IMR-90 (cell line): ENCODE measurements around the gene TFE3. TPM values are rescaled to one million over a fixed set of nuclear protein-coding genes. Genes with fewer than 3 reads are reported as not detected.

Experiments
- ATAC-seq: fragments of 200-7000 bp; cut with Tn5 transposase; 2 replicates; pipeline ENCODE4 v1.9.1; 2020; ENCODE audit warnings: low read depth, mild to moderate bottlenecking, moderate library complexity
- BruUV-seq: library from RNA; stranded (reverse); fragments of 400-500 nt; replicated peaks from 2 replicates; lab custom pipeline; 2021; lab: Mats Ljungman, UMichigan
- CTCF ChIA-PET: fragments of 300-600 bp; formaldehyde crosslinking; extraction: SDS; loops from one replicate; lab custom pipeline; 2021; ENCODE audit warnings: antibody characterized with exemption; lab: Yijun Ruan, JAX
- POLR2A ChIA-PET: fragments of 300-600 bp; sonication (Branson Sonifier 250); formaldehyde crosslinking; loops from one replicate; lab custom pipeline; 2022; ENCODE audit warnings: antibody characterized with exemption; ENCODE audit not compliant: unreplicated experiment; lab: Charles Lee
- DNase-seq: peaks from one replicate; pipeline ENCODE4 v3.0.0; 2013
- H2AFZ ChIP-seq: replicated peaks from 2 replicates; pipeline ENCODE3; 2013; ENCODE audit warnings: low read length, mild to moderate bottlenecking; ENCODE audit not compliant: poor library complexity
- H2AK5ac ChIP-seq: 2 replicates; pipeline ENCODE4 v1.6.1; 2013; ENCODE audit warnings: low read depth, low read length, inconsistent platforms
- H2AK9ac ChIP-seq: replicated peaks from 2 replicates; pipeline ENCODE3; 2013; ENCODE audit warnings: mild to moderate bottlenecking, low read depth, low read length, moderate library complexity; ENCODE audit not compliant: poor library complexity
- H2BK120ac ChIP-seq: 2 replicates; pipeline ENCODE4 v1.6.1; 2013; ENCODE audit warnings: low read depth, low read length, inconsistent platforms
- H2BK15ac ChIP-seq: 3 replicates; pipeline ENCODE4 v1.6.1; 2013; ENCODE audit warnings: low read depth, low read length, inconsistent platforms
- H2BK20ac ChIP-seq: 2 replicates; pipeline ENCODE4 v1.6.1; 2013; ENCODE audit warnings: low read depth, mild to moderate bottlenecking, inconsistent platforms, low read length, moderate library complexity
- H2BK5ac ChIP-seq: 2 replicates; pipeline ENCODE4 v1.6.1; 2013; ENCODE audit warnings: mild to moderate bottlenecking, low read depth, low read length, inconsistent platforms; ENCODE audit not compliant: poor library complexity, severe bottlenecking
- H3K14ac ChIP-seq: replicated peaks from 2 replicates; pipeline ENCODE4 v1.6.1; 2013; ENCODE audit warnings: low read depth, low read length, inconsistent platforms
- H3K18ac ChIP-seq: 2 replicates; pipeline ENCODE4 v1.6.1; 2013; ENCODE audit warnings: low read depth, low read length, control low read depth
- H3K23ac ChIP-seq: 2 replicates; pipeline ENCODE4 v1.6.1; 2013; ENCODE audit warnings: low read depth, low read length, inconsistent platforms
- H3K27ac ChIP-seq: 2 replicates; pipeline ENCODE4 v1.5.1; 2013; ENCODE audit warnings: mild to moderate bottlenecking, control low read depth, low read length; ENCODE audit not compliant: insufficient read depth
- H3K27me3 ChIP-seq: 2 replicates; pipeline ENCODE4 v1.6.1; 2013; ENCODE audit warnings: low read length; ENCODE audit not compliant: control insufficient read depth, insufficient read depth
- H3K36me3 ChIP-seq: 2 replicates; pipeline ENCODE4 v1.6.1; 2013; ENCODE audit warnings: low read length, mixed read lengths; ENCODE audit not compliant: control insufficient read depth, insufficient read depth
- H3K4ac ChIP-seq: 2 replicates; pipeline ENCODE4 v1.6.1; 2013; ENCODE audit warnings: low read depth, low read length, inconsistent platforms
- H3K4me1 ChIP-seq: 2 replicates; pipeline ENCODE4 v1.6.1; 2013; ENCODE audit warnings: low read length, mixed read lengths; ENCODE audit not compliant: control insufficient read depth, insufficient read depth
- H3K4me2 ChIP-seq: 2 replicates; pipeline ENCODE4 v1.6.1; 2013; ENCODE audit warnings: low read depth, mild to moderate bottlenecking, control low read depth, low read length, moderate library complexity
- H3K4me3 ChIP-seq: 2 replicates; pipeline ENCODE4 v1.5.1; 2013; ENCODE audit warnings: low read depth, mild to moderate bottlenecking, control low read depth, low read length, moderate library complexity; ENCODE audit not compliant: insufficient read depth
- H3K56ac ChIP-seq: 2 replicates; pipeline ENCODE4 v1.6.1; 2013; ENCODE audit warnings: low read length, inconsistent platforms; ENCODE audit not compliant: insufficient read depth; ENCODE audit errors: extremely low read depth
- H3K79me1 ChIP-seq, 2 experiments: 2 replicates each; pipeline ENCODE4 v1.6.1; 2013; ENCODE audit warnings: low read length in 2 of 2, inconsistent platforms in 1 of 2, low read depth in 1 of 2
- H3K9ac ChIP-seq: 2 replicates; pipeline ENCODE4 v1.6.1; 2013; ENCODE audit warnings: low read depth, low read length, control low read depth
- H3K9me1 ChIP-seq: 2 replicates; pipeline ENCODE4 v1.6.1; 2013; ENCODE audit warnings: low read length, inconsistent platforms; ENCODE audit not compliant: insufficient read depth
- H3K9me3 ChIP-seq: 2 replicates; pipeline ENCODE4 v1.6.1; 2013; ENCODE audit warnings: low read length; ENCODE audit not compliant: control insufficient read depth, insufficient read depth
- H4K20me1 ChIP-seq: 2 replicates; pipeline ENCODE4 v1.6.1; 2013; ENCODE audit warnings: low read length, inconsistent platforms; ENCODE audit not compliant: insufficient read depth
- H4K5ac ChIP-seq: 2 replicates; pipeline ENCODE4 v1.6.1; 2013; ENCODE audit warnings: mild to moderate bottlenecking, low read depth, low read length, control low read depth
- H4K8ac ChIP-seq, 2 experiments: 2 replicates each; pipeline ENCODE4 v1.6.1; 2013; ENCODE audit warnings: low read depth in 2 of 2, low read length in 2 of 2, control low read depth in 1 of 2, inconsistent platforms in 1 of 2
- H4K91ac ChIP-seq: 2 replicates; pipeline ENCODE4 v1.6.1; 2013; ENCODE audit warnings: low read depth, low read length, inconsistent platforms; ENCODE audit not compliant: insufficient read depth
- BHLHE40 ChIP-seq: fragments of 150-350 bp; IDR thresholded peaks from 2 replicates; pipeline ENCODE4 v1.6.1; 2016; ENCODE audit warnings: mild to moderate bottlenecking, low read depth, low read length
- CEBPB ChIP-seq: IDR thresholded peaks from 2 replicates; pipeline ENCODE4 v1.6.1; 2012; ENCODE audit warnings: low read depth, low read length, improper control_type of control experiment
- CHD1 ChIP-seq: IDR thresholded peaks from 2 replicates; pipeline ENCODE4 v1.6.1; 2012; ENCODE audit warnings: low read depth, low read length, improper control_type of control experiment
- FOS ChIP-seq: fragments of 150-350 bp; IDR thresholded peaks from 2 replicates; pipeline ENCODE4 v1.6.1; 2016; ENCODE audit warnings: low read depth, low read length
- MAFK ChIP-seq: IDR thresholded peaks from 2 replicates; pipeline ENCODE4 v1.6.1; 2012; ENCODE audit warnings: low read depth, low read length, improper control_type of control experiment
- MAZ ChIP-seq: IDR thresholded peaks from 2 replicates; pipeline ENCODE4 v1.6.1; 2012; ENCODE audit warnings: low read depth, mild to moderate bottlenecking, low read length, improper control_type of control experiment, moderate library complexity, borderline replicate concordance
- MXI1 ChIP-seq: IDR thresholded peaks from 2 replicates; pipeline ENCODE4 v1.6.1; 2012; ENCODE audit warnings: low read depth, mild to moderate bottlenecking, low read length, moderate library complexity, borderline replicate concordance
- NFE2L2 ChIP-seq: fragments of 150-350 bp; IDR thresholded peaks from 2 replicates; pipeline ENCODE4 v1.6.1; 2016; ENCODE audit warnings: low read depth, mild to moderate bottlenecking, low read length
- POLR2A ChIP-seq: IDR thresholded peaks from 2 replicates; pipeline ENCODE4 v1.6.1; 2012; ENCODE audit warnings: mild to moderate bottlenecking, low read depth, low read length
- RCOR1 ChIP-seq: IDR thresholded peaks from 2 replicates; pipeline ENCODE4 v1.6.1; 2012; ENCODE audit warnings: mild to moderate bottlenecking, low read length, improper control_type of control experiment; ENCODE audit not compliant: insufficient replicate concordance
- RFX5 ChIP-seq: IDR thresholded peaks from 2 replicates; pipeline ENCODE4 v1.8.0; 2012; ENCODE audit warnings: low read depth, mild to moderate bottlenecking, low read length, moderate library complexity
- SMC3 ChIP-seq: fragments of 150-350 bp; IDR thresholded peaks from 2 replicates; pipeline ENCODE4 v1.6.1; 2016; ENCODE audit warnings: low read depth, mild to moderate bottlenecking, antibody characterized with exemption, low read length, moderate library complexity
- WGBS, 2 experiments: methylation state at CpG; one replicate each; pipeline versions ENCODE4 v1.1.5 to v1.1.7; 2013; ENCODE audit warnings: missing lambda C conversion rate in 2 of 2; ENCODE audit not compliant: insufficient read length in 1 of 2; ENCODE audit errors: extremely low coverage in 2 of 2; 5-methylcytosine and 5-hydroxymethylcytosine counted together
- dilution Hi-C: fragments of 300-500 bp; cut with HindIII; formaldehyde crosslinking; loops from one replicate; pipeline ENCODE4 v1.14.3; 2018; ENCODE audit warnings: low sequenced_read_pairs; ENCODE audit not compliant: unreplicated experiment
- in situ Hi-C: fragments of 300-500 bp; cut with MboI; formaldehyde crosslinking; loops from 3 replicates; pipeline ENCODE4 v1.14.3; 2019; ENCODE audit warnings: low sequenced_read_pairs, inconsistent platforms, mixed read lengths
- intact Hi-C: fragments of 100-400 bp; cut with micrococcal nuclease; formaldehyde crosslinking; loops from 2 replicates; pipeline ENCODE4 v1.10.0; 2022
- polyA plus RNA-seq, 3 experiments: library from polyadenylated mRNA; depleted of rRNA; stranded (reverse); fragments of >200 nt; gene quantifications; 2 replicates each; pipeline ENCODE4 v1.2.3, GENCODE V29; 2012; ENCODE audit warnings: low replicate concordance in 1 of 3
- total RNA-seq: library from RNA; depleted of rRNA; stranded (reverse); fragments of >200 nt; gene quantifications from 2 replicates; pipeline ENCODE4 v1.2.3, GENCODE V29; 2012
- TF ChIP-seq, protein P1 (sequence below): fragments of 150-350 bp; IDR thresholded peaks from 2 replicates; pipeline ENCODE4 v1.6.1; 2017; ENCODE audit warnings: mild to moderate bottlenecking, antibody characterized with exemption, low read length, low read depth
- TF ChIP-seq, protein P2 (sequence below): fragments of 150-350 bp; IDR thresholded peaks from 2 replicates; pipeline ENCODE4 v1.6.1; 2016; ENCODE audit warnings: low read depth, mild to moderate bottlenecking, low read length, moderate library complexity, borderline replicate concordance
- TF ChIP-seq, protein P3 (sequence below): conservative IDR thresholded peaks from 2 replicates; pipeline ENCODE4 v1.5.1; 2012; ENCODE audit warnings: mild to moderate bottlenecking, low read depth, low read length, improper control_type of control experiment

The TFE3 gene
- total and polyA plus RNA-seq, 2 of the 4 experiments (the other 2 are of a cell fraction) = 24.4 to 40.5 TPM

DNA sequence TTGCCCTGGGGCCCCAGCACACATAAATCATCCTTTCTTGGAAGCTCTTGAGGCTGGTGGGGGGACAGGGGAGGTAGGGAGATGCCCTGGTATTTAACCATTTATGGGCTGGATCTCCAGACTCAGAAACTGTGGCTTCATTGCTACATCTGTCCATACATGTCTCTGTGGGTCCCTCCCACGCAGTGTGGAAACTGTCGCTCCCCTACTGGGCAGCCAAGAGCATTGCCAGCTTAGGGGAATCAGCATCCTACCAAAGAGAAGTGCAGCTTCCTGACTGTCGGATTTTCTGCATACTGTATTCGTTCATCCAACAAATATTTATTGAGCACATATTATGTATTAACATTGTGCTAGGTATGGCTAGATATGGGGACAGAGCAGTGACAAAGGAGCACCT lies 44.8 kb downstream of the TFE3 start:
- no peak for ATAC-seq
- peaks cover 16% of the 10 kb centered on the region for H3K36me3 ChIP-seq
- peaks cover 7 to 33% of the 10 kb centered on the region in 2 experiments for H3K79me1 ChIP-seq
- in situ Hi-C loops (no loop called here), intact Hi-C loops (no loop called here), dilution Hi-C loops (no loop called here)
- no peak overlapping the region for H3K56ac ChIP-seq
- no peaks in the 10 kb centered on the region for H4K20me1 ChIP-seq
- no peak overlapping the region for H4K91ac ChIP-seq
- H2BK5ac ChIP-seq = no peak overlapping the region
- no peaks in the 10 kb centered on the region; the same call in 1 of the 2 replicates for H3K4me1 ChIP-seq
- H2BK15ac ChIP-seq = no peak overlapping the region
- H3K27ac ChIP-seq = no peak overlapping the region
- H3K27me3 ChIP-seq = no peaks in the 10 kb centered on the region
- WGBS, 2 experiments = no CpG with 5 or more reads among the region's 4 CpGs
- ChIA-PET CTCF (no interaction called here), POLR2A (no interaction called here)
- no peak overlapping the region for H3K18ac ChIP-seq
- H4K5ac ChIP-seq = no peak overlapping the region
- no peak overlapping the region for H3K4ac ChIP-seq
- H3K9me1 ChIP-seq = no peaks in the 10 kb centered on the region
- no peak overlapping the region for H2BK20ac ChIP-seq
- no peak overlapping the region for H3K4me3 ChIP-seq
- no peak overlapping the region for H3K9ac ChIP-seq
- no peak overlapping the region for H3K4me2 ChIP-seq
- no peak overlapping the region for H4K8ac ChIP-seq
- no peak overlapping the region for H3K23ac ChIP-seq
- H3K14ac ChIP-seq = no peak overlapping the region
- H2AK9ac ChIP-seq = no peak overlapping the region
- no peak overlapping the region for H2AK5ac ChIP-seq
- no peak for DNase-seq
- no TSS peak for BruUV-seq
- H2AFZ ChIP-seq = no peak overlapping the region
- no peak overlapping the region for H2BK120ac ChIP-seq
- H3K9me3 ChIP-seq = no peaks in the 10 kb centered on the region
- TF ChIP-seq RFX5 = no peak
- TF ChIP-seq, protein P1, sequence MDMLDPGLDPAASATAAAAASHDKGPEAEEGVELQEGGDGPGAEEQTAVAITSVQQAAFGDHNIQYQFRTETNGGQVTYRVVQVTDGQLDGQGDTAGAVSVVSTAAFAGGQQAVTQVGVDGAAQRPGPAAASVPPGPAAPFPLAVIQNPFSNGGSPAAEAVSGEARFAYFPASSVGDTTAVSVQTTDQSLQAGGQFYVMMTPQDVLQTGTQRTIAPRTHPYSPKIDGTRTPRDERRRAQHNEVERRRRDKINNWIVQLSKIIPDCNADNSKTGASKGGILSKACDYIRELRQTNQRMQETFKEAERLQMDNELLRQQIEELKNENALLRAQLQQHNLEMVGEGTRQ = no peak
- no peak for TF ChIP-seq SMC3
- no peak for TF ChIP-seq MAZ
- TF ChIP-seq, protein P2, sequence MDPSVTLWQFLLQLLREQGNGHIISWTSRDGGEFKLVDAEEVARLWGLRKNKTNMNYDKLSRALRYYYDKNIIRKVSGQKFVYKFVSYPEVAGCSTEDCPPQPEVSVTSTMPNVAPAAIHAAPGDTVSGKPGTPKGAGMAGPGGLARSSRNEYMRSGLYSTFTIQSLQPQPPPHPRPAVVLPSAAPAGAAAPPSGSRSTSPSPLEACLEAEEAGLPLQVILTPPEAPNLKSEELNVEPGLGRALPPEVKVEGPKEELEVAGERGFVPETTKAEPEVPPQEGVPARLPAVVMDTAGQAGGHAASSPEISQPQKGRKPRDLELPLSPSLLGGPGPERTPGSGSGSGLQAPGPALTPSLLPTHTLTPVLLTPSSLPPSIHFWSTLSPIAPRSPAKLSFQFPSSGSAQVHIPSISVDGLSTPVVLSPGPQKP = no peak
- TF ChIP-seq NFE2L2 = no peak
- TF ChIP-seq MXI1 = no peak
- TF ChIP-seq BHLHE40 = no peak
- TF ChIP-seq FOS = no peak
- no peak for TF ChIP-seq CEBPB
- no peak for TF ChIP-seq CHD1
- TF ChIP-seq POLR2A = no peak
- no peak for TF ChIP-seq RCOR1
- TF ChIP-seq, protein P3, sequence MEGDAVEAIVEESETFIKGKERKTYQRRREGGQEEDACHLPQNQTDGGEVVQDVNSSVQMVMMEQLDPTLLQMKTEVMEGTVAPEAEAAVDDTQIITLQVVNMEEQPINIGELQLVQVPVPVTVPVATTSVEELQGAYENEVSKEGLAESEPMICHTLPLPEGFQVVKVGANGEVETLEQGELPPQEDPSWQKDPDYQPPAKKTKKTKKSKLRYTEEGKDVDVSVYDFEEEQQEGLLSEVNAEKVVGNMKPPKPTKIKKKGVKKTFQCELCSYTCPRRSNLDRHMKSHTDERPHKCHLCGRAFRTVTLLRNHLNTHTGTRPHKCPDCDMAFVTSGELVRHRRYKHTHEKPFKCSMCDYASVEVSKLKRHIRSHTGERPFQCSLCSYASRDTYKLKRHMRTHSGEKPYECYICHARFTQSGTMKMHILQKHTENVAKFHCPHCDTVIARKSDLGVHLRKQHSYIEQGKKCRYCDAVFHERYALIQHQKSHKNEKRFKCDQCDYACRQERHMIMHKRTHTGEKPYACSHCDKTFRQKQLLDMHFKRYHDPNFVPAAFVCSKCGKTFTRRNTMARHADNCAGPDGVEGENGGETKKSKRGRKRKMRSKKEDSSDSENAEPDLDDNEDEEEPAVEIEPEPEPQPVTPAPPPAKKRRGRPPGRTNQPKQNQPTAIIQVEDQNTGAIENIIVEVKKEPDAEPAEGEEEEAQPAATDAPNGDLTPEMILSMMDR = no peak
- no peak for TF ChIP-seq MAFK
